K562 treated with DMSO at 1 percent for 24 hours (cell line): Measurements from ENCODE around the gene MRPS2. TPM values are rescaled to one million over a fixed set of nuclear protein-coding genes. Genes with fewer than 3 reads are reported as not detected.

Experiments
- total RNA-seq: library from RNA; unstranded; fragments of 300-600 nt; gene quantifications from 2 replicates; pipeline ENCODE4 v1.2.3, GENCODE V29; 2022; ENCODE audit warnings: low read depth; ENCODE audit not compliant: insufficient read depth

The MRPS2 gene
- total RNA-seq: 89.3 and 97.1 TPM in 2 replicates

GRCh38 chr9:135500525-135501260 lies at the start of gene MRPS2:
Gene MRPS2, plus strand, starts transcription at chr9:135500682. Its CDS starts 29 bp downstream, at chr9:135500711.

DNA sequence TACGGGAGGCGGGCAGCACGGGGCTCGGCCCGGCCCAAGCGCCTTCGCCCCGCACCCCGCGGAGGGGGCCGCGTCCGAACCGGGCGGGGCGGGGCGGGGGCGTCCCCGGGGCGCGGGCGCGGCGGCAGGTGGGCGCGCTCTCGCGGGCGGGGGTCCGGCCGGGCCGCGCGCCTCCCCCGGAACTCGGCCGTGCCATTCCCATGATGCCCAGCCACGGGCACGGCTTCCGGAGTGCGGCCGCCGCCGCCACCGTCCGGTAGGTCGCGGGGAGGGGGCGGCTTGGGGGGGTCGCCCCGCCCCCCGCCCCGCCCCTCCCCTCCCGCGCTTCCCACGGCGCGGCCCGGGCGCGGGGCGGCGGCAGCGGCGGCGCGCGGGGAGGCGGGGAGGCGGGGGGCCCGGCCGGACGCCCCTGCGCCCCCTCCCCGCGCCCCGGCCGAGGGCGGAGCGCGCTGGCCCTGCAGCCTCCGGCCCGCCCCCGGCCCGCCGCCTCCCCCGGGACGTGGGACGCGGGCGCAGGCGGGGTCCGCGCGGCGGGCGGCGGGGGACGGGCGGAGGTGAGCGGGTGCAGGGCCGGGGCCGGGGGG lies 20.9 kb upstream of the MRPS2 start, which contains the start of gene PPP1R26:
PPP1R26 (plus strand) TSS at position 314 of the 584 bp plus-strand sequence. CDS start 4,729 bp downstream, outside the sequence.

DNA sequence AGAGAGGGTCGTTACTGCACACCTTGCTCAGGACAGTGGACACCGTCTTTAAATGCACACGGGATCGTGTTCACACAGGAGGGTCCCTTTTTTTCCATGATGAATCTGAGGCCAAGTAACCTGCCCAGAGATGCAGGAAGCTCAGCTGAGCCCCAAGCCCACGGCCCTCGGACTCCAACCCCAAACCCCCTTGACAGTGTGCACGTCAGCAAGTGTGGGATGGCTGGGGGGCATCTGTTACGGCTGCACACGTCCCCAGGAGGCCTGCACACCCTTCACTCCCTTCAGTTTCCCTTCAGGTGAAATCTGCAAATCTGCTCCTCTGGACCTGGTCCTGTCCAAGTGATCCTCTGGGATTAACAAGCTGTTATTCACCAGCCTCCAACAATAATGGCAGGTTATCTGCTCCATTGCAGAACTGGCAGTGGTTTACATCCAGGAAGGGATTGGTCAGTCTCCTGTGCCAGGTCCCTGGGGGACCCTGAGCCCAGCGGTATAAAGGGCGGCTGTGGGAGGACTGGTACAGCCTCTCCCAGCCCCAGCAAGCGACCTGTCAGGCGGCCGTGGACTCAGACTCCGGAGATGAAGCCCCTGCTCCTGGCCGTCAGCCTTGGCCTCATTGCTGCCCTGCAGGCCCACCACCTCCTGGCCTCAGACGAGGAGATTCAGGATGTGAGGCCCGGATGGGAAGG lies 20.6 kb downstream of the MRPS2 start, which contains the start of gene LCN1:
LCN1 (plus strand) TSS at position 525 of the 692 bp plus-strand sequence; CDS start at position 583, 58 bp downstream.

GRCh38 chr9:135545646-135546176 lies 45.2 kb downstream of the MRPS2 start, which contains the start of gene OBP2A:
Gene OBP2A, plus strand, starts transcription at chr9:135546126. Its CDS starts 55 bp downstream, at chr9:135546181.

Other genes with a start within 250 kb of the MRPS2 start
- gene PPP1R26, start 20.9 kb upstream of the MRPS2 start, total RNA-seq: 23.7 and 28.9 TPM in 2 replicates
- not detected in 2 replicates for gene LCN1, start 20.8 kb downstream of the MRPS2 start, total RNA-seq
- not detected in 2 replicates for gene OBP2A, start 45.4 kb downstream of the MRPS2 start, total RNA-seq
- 1.4 and 2.1 TPM in 2 replicates for gene PAEP, start 61.1 kb downstream of the MRPS2 start, total RNA-seq
- gene GLT6D1, start 138.9 kb downstream of the MRPS2 start, total RNA-seq: not detected in 2 replicates
- gene LCN9, start 162.6 kb downstream of the MRPS2 start, total RNA-seq: not detected in 2 replicates
- 0.81 TPM in 1 of 2 replicates, not detected in the other for gene SOHLH1, start 198.8 kb downstream of the MRPS2 start, total RNA-seq
- gene KCNT1, start 201.5 kb downstream of the MRPS2 start, total RNA-seq: not detected in 2 replicates